Neutrophil (primary cell): Measurements from ENCODE around the gene SYPL2.

ENCODE experiments used
- H3K27ac ChIP-seq: fragments of 200-600 bp; sonication (generic); 2 replicates; pipeline ENCODE4 v1.5.1; 2016; ENCODE audit warnings: mild to moderate bottlenecking, moderate library complexity
- H3K27me3 ChIP-seq: fragments of 200-600 bp; sonication (generic); 2 replicates; pipeline ENCODE4 v1.6.0; 2016; ENCODE audit warnings: mild to moderate bottlenecking
- H3K36me3 ChIP-seq: fragments of 200-600 bp; sonication (generic); 2 replicates; pipeline ENCODE4 v1.5.1; 2017
- H3K4me1 ChIP-seq, 2 experiments: fragments of 200-600 bp in 1 of 2; sonication (generic) in 1 of 2; 1 replicate in 1 of 2; 2 replicates in 1 of 2; pipeline versions ENCODE4 v1.5.1 to v1.6.1; 2013 to 2016; ENCODE audit warnings: low read depth in 1 of 2, low read length in 1 of 2, mild to moderate bottlenecking in 1 of 2, moderate library complexity in 1 of 2; ENCODE audit not compliant: control insufficient read depth in 1 of 2, insufficient read depth in 1 of 2
- H3K4me3 ChIP-seq, 2 experiments: fragments of 200-600 bp in 1 of 2; sonication (generic) in 1 of 2; 1 replicate in 1 of 2; 2 replicates in 1 of 2; pipeline ENCODE4 v1.5.1; 2013 to 2016; ENCODE audit warnings: low read depth in 1 of 2, low read length in 1 of 2, mild to moderate bottlenecking in 1 of 2, moderate library complexity in 1 of 2
- H3K9me3 ChIP-seq: fragments of 200-600 bp; sonication (generic); 2 replicates; pipeline ENCODE4 v1.5.1; 2016
- TF ChIP-seq, protein P1 (sequence below): fragments of 200-600 bp; sonication (generic); IDR thresholded peaks from 2 replicates; pipeline ENCODE4 v1.5.1; 2016; ENCODE audit warnings: antibody characterized with exemption

SYPL2 gene

DNA sequence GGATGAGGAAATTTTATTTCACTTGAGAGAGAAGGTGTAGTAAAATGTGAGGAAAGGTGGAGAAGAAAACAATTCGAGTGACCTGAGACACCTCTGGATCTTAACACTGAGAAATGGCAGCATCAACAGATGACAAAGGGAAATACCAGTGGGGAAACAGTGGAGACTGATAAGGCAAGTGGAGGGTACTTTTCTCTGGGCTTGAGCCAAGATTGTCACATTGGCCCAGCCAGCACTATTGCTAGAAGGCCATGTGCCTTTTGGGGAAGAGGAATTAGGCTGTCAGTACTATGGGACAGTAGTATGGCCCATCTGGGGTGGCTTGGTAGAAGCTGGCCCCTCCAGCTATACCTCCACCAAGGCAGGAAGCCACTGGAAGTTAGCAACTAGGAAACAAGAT, 8.4 kb downstream of the SYPL2 start:
- Histone ChIP-seq H3K4me3 (no peak overlapping the region), H3K36me3 (no peaks in the 10 kb centered on the region), H3K9me3 (no peaks in the 10 kb centered on the region), H3K27me3 (peaks cover 96% of the 10 kb centered on the region), H3K4me1 (peaks cover 0 to 3% of the 10 kb centered on the region in 2 experiments), H3K27ac (no peak overlapping the region)
- TF ChIP-seq, protein P1, sequence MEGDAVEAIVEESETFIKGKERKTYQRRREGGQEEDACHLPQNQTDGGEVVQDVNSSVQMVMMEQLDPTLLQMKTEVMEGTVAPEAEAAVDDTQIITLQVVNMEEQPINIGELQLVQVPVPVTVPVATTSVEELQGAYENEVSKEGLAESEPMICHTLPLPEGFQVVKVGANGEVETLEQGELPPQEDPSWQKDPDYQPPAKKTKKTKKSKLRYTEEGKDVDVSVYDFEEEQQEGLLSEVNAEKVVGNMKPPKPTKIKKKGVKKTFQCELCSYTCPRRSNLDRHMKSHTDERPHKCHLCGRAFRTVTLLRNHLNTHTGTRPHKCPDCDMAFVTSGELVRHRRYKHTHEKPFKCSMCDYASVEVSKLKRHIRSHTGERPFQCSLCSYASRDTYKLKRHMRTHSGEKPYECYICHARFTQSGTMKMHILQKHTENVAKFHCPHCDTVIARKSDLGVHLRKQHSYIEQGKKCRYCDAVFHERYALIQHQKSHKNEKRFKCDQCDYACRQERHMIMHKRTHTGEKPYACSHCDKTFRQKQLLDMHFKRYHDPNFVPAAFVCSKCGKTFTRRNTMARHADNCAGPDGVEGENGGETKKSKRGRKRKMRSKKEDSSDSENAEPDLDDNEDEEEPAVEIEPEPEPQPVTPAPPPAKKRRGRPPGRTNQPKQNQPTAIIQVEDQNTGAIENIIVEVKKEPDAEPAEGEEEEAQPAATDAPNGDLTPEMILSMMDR: no peak

DNA sequence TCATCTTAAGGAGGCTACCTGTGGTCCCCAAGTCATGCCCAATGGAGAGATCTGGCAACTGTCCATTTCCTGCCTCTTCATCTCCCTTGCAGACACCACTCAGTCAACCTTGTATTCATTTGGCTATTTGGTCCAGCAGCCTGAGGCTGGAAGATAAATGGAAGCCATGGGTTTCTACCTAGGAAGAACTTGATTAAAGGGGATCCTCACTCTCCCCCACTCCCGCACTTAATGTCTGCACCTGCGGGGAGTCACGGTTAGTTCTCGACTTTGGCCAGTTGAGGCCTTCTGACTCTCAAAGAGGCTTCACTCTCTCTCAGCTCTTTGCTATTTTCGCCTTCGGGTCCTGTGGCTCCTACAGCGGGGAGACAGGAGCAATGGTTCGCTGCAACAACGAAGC, 8.9 kb downstream of the SYPL2 start:
- peaks cover 96% of the 10 kb centered on the region for H3K27me3 ChIP-seq
- H3K27ac ChIP-seq: no peak overlapping the region
- no peaks in the 10 kb centered on the region for H3K36me3 ChIP-seq
- TF ChIP-seq, protein P1: no peak
- no peaks in the 10 kb centered on the region for H3K9me3 ChIP-seq
- H3K4me1 ChIP-seq: peaks cover 0 to 3% of the 10 kb centered on the region in 2 experiments
- H3K4me3 ChIP-seq: no peak overlapping the region

DNA sequence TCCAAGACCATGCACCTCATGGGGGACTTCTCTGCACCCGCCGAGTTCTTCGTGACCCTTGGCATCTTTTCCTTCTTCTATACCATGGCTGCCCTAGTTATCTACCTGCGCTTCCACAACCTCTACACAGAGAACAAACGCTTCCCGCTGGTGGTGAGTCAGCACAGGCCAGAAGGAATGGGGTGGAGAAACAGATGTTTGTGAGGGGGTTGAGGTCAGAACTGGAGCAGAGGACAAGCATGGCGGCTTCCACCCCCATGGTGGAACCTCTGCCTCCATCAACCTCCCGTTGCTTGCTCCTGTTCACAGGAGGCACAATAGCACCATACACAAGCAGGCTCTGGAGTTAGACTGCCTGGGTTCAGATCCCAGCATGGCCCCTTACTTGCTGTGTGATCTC, 10.5 kb downstream of the SYPL2 start:
- H3K36me3 ChIP-seq: no peaks in the 10 kb centered on the region
- no peaks in the 10 kb centered on the region for H3K9me3 ChIP-seq
- peaks cover 0 to 3% of the 10 kb centered on the region in 2 experiments for H3K4me1 ChIP-seq
- no peak overlapping the region for H3K4me3 ChIP-seq
- H3K27me3 ChIP-seq: peaks cover 96% of the 10 kb centered on the region
- no peak overlapping the region for H3K27ac ChIP-seq
- TF ChIP-seq, protein P1: no peak

DNA sequence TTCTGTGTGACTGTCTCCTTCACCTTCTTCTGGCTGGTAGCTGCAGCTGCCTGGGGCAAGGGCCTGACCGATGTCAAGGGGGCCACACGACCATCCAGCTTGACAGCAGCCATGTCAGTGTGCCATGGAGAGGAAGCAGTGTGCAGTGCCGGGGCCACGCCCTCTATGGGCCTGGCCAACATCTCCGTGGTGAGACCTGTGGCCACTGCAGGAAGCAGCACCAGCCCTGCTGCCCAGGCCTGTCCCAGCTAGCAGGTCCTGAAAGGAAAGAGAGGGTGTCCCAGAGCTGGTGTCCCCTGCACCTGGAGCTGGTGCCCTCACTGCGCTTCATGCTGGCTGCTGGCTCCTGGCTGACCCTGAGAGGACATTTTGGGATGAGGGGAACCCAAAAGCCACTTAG, 11.5 kb downstream of the SYPL2 start:
- no peaks in the 10 kb centered on the region for H3K9me3 ChIP-seq
- H3K27ac ChIP-seq: no peak overlapping the region
- H3K27me3 ChIP-seq: peaks cover 96% of the 10 kb centered on the region
- H3K36me3 ChIP-seq: no peaks in the 10 kb centered on the region
- H3K4me3 ChIP-seq: no peak overlapping the region
- TF ChIP-seq, protein P1: no peak
- H3K4me1 ChIP-seq: peaks cover 1 to 3% of the 10 kb centered on the region in 2 experiments

DNA sequence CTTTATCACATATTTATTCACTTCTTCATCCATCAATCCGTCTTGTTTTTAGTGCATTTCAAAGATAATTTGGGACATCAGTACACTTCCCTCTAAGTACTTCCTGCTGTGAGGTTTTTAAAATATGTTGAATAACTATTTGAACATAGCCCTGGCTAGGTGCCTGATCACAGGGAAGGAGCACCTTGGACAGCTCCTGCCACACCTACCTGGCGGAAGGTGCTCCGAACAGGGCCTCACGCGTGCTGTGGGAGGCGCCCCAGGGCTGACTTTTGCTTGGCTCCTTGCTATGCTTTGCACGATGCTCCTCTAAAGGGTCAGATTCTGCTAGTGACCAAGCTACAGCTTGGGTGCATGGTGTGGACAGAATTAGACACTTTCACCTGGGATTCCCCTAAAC, 12.5 kb downstream of the SYPL2 start:
- Histone ChIP-seq H3K36me3 (no peaks in the 10 kb centered on the region), H3K27ac (no peak overlapping the region), H3K27me3 (peaks cover 93% of the 10 kb centered on the region)

More for the DNA sequence above, 12.5 kb downstream of the SYPL2 start:
- H3K9me3 ChIP-seq: no peaks in the 10 kb centered on the region
- H3K4me3 ChIP-seq: no peak overlapping the region
- TF ChIP-seq, protein P1: no peak
- H3K4me1 ChIP-seq: peaks cover 8 to 11% of the 10 kb centered on the region in 2 experiments
